Liver (tissue), 9 donors: Measurements from ENCODE around the gene ANXA3. TPM values are rescaled to one million over a fixed set of nuclear protein-coding genes. Genes with fewer than 3 reads are reported as not detected.

ENCODE experiments used
- DNase-seq: peaks from one replicate; pipeline ENCODE4 v3.0.0-alpha.2; 2017; ENCODE audit warnings: low spot score
- H3K27ac ChIP-seq, 2 donors: one replicate each; pipeline ENCODE4 v1.7.0; 2013; ENCODE audit warnings: inconsistent platforms in 2 of 2, low read length in 2 of 2, control low read depth in 1 of 2, low read depth in 1 of 2, mild to moderate bottlenecking in 1 of 2
- H3K27me3 ChIP-seq, 4 donors: one replicate each; pipeline versions ENCODE4 v1.6.1 to v1.7.0; 2013; ENCODE audit warnings: low read length in 3 of 4, inconsistent platforms in 1 of 4, mild to moderate bottlenecking in 1 of 4, moderate library complexity in 1 of 4; ENCODE audit not compliant: control insufficient read depth in 4 of 4, insufficient read depth in 4 of 4
- H3K36me3 ChIP-seq, 4 donors: one replicate each; pipeline versions ENCODE4 v1.6.1 to v1.7.0; 2013; ENCODE audit warnings: low read length in 3 of 4, mild to moderate bottlenecking in 3 of 4, low read depth in 1 of 4, moderate library complexity in 1 of 4; ENCODE audit not compliant: control insufficient read depth in 4 of 4, insufficient read depth in 3 of 4
- H3K4me1 ChIP-seq, 4 donors: one replicate each; pipeline versions ENCODE4 v1.6.1 to v1.7.0; 2013; ENCODE audit warnings: low read length in 3 of 4, mild to moderate bottlenecking in 3 of 4, moderate library complexity in 1 of 4; ENCODE audit not compliant: control insufficient read depth in 4 of 4, insufficient read depth in 4 of 4
- H3K4me3 ChIP-seq, 3 donors: one replicate each; pipeline versions ENCODE4 v1.6.1 to v1.7.0; 2013; ENCODE audit warnings: low read length in 3 of 3, control low read depth in 1 of 3, low read depth in 1 of 3, mild to moderate bottlenecking in 1 of 3
- H3K9ac ChIP-seq, 2 donors: one replicate each; pipeline ENCODE4 v1.7.0; 2013; ENCODE audit warnings: low read length in 2 of 2, mild to moderate bottlenecking in 2 of 2, moderate library complexity in 2 of 2, control low read depth in 1 of 2, low read depth in 1 of 2
- H3K9me3 ChIP-seq, 4 donors: one replicate each; pipeline versions ENCODE4 v1.6.1 to v1.7.0; 2013; ENCODE audit warnings: low read length in 3 of 4; ENCODE audit not compliant: control insufficient read depth in 4 of 4
- ATF3 ChIP-seq: IDR thresholded peaks from 2 replicates; pipeline ENCODE4 v1.6.1; 2016; ENCODE audit warnings: antibody characterized with exemption
- CTCF ChIP-seq: fragments of 150-350 bp; IDR thresholded peaks from 2 replicates; pipeline ENCODE4 v1.5.1; 2017; ENCODE audit warnings: improper control_type of control experiment, low read depth, low read length; ENCODE audit not compliant: missing input control
- EGR1 ChIP-seq, 2 donors: IDR thresholded peaks; 2 replicates each; pipeline ENCODE4 v1.6.1; 2016 to 2018; ENCODE audit warnings: antibody characterized with exemption in 2 of 2, low read depth in 2 of 2
- FOXA1 ChIP-seq: IDR thresholded peaks from 2 replicates; pipeline ENCODE4 v1.6.1; 2016; ENCODE audit warnings: antibody characterized with exemption
- FOXA2 ChIP-seq: IDR thresholded peaks from 2 replicates; pipeline ENCODE4 v1.6.1; 2016; ENCODE audit warnings: antibody characterized with exemption
- GABPA ChIP-seq, 2 donors: IDR thresholded peaks in 1 of 2; conservative IDR thresholded peaks in 1 of 2; 2 replicates each; pipeline ENCODE4 v1.6.1; 2016; ENCODE audit warnings: antibody characterized with exemption in 2 of 2, mild to moderate bottlenecking in 1 of 2, moderate library complexity in 1 of 2
- HNF4A ChIP-seq, 2 donors: conservative IDR thresholded peaks; 2 replicates each; pipeline ENCODE4 v1.6.1; 2016; ENCODE audit warnings: antibody characterized with exemption in 2 of 2, mild to moderate bottlenecking in 2 of 2
- HNF4G ChIP-seq: IDR thresholded peaks from 2 replicates; pipeline ENCODE4 v1.6.1; 2016; ENCODE audit warnings: antibody characterized with exemption
- JUND ChIP-seq, 2 donors: IDR thresholded peaks; 2 replicates each; pipeline ENCODE4 v1.6.1; 2016; ENCODE audit warnings: antibody characterized with exemption in 2 of 2
- MAX ChIP-seq: IDR thresholded peaks from 2 replicates; pipeline ENCODE4 v1.6.1; 2016; ENCODE audit warnings: antibody characterized with exemption
- NR2F2 ChIP-seq: IDR thresholded peaks from 2 replicates; pipeline ENCODE4 v1.6.1; 2016; ENCODE audit warnings: antibody characterized with exemption
- RAD21 ChIP-seq, 2 donors: IDR thresholded peaks; 2 replicates each; pipeline ENCODE4 v1.6.1; 2016; ENCODE audit warnings: antibody characterized with exemption in 2 of 2, mild to moderate bottlenecking in 2 of 2
- REST ChIP-seq: IDR thresholded peaks from 2 replicates; pipeline ENCODE4 v1.6.1; 2016; ENCODE audit warnings: antibody characterized with exemption, mild to moderate bottlenecking
- RXRA ChIP-seq, 2 donors: IDR thresholded peaks; 2 replicates each; pipeline ENCODE4 v1.6.1; 2017 to 2018; ENCODE audit warnings: antibody characterized with exemption in 2 of 2, mild to moderate bottlenecking in 1 of 2
- SP1 ChIP-seq: IDR thresholded peaks from 2 replicates; pipeline ENCODE4 v1.6.1; 2018; ENCODE audit warnings: antibody characterized with exemption, mild to moderate bottlenecking
- TAF1 ChIP-seq: conservative IDR thresholded peaks from 2 replicates; pipeline ENCODE4 v1.6.1; 2016; ENCODE audit warnings: antibody characterized with exemption, mild to moderate bottlenecking
- ZBTB33 ChIP-seq: IDR thresholded peaks from 2 replicates; pipeline ENCODE4 v1.6.1; 2016; ENCODE audit warnings: antibody characterized with exemption
- whole genome bisulfite sequencing: extraction: QIAGEN DNeasy Blood & Tissue Kit; methylation state at CpG from one replicate; pipeline ENCODE4 v1.1.7; 2013; 5-methylcytosine and 5-hydroxymethylcytosine counted together
- polyA plus RNA-seq, 2 donors: library from polyadenylated mRNA; stranded (reverse) in 1 of 2; unstranded in 1 of 2; fragments of 200-250 nt in 1 of 2; fragments of >200 nt in 1 of 2; fragmentation: Nextera tagmentation in 1 of 2; extraction: Ambion mirVana in 1 of 2; gene quantifications; one replicate each; pipeline versions ENCODE4 v1.2.1 to v1.2.3, GENCODE V29; 2013 to 2015
- total RNA-seq, 2 donors: library from RNA; depleted of rRNA; stranded (reverse); fragments of >200 nt; gene quantifications; one replicate each; pipeline ENCODE4 v1.2.3, GENCODE V29; 2014
- donor health status: healthy.
- donor health status: healthy.
- donor health status: healthy.
- donor health status: healthy.
- donor health status: healthy.

The ANXA3 gene
- total and polyA plus RNA-seq, 4 donors: 1.7 to 16.4 (median 3.4) TPM

- WGBS: 75% methylated on average over 1 of the region's 1 CpG
- Histone ChIP-seq H3K4me3 (no peak overlapping the region), H3K27ac (no peak overlapping the region), H3K9me3 (no peaks in the 10 kb centered on the region), H3K4me1 (no peaks in the 10 kb centered on the region), H3K9ac (no peak overlapping the region), H3K36me3 (no peaks in the 10 kb centered on the region), H3K27me3 (peaks cover 0 to 4% (median 0%) of the 10 kb centered on the region in 4 donors)
- DNase-seq: no peak
- no peak for TF ChIP-seq TAF1
- TF ChIP-seq ZBTB33: no peak
- no peak for TF ChIP-seq FOXA1
- no peak for TF ChIP-seq HNF4A (conservative IDR thresholded peaks at IDR 0.05)
- no peak for TF ChIP-seq HNF4G
- TF ChIP-seq CTCF: no peak
- TF ChIP-seq MAX: no peak
- no peak for TF ChIP-seq EGR1 (IDR thresholded peaks at IDR 0.05; ENCODE audit: low read depth in 2 of 2)
Observed at GRCh38 chr4:78532046-78532445, 19.5 kb upstream of the ANXA3 start.

- H3K27ac ChIP-seq: no peak overlapping the region
- H3K4me3 ChIP-seq: no peak overlapping the region
- 84% methylated on average over 5 of the region's 5 CpGs for WGBS
Observed at GRCh38 chr4:78533854-78534253, 17.7 kb upstream of the ANXA3 start.

More at GRCh38 chr4:78533854-78534253, 17.7 kb upstream of the ANXA3 start:
- Histone ChIP-seq H3K4me1 (no peaks in the 10 kb centered on the region), H3K27me3 (peaks cover 0 to 4% (median 0%) of the 10 kb centered on the region in 4 donors), H3K36me3 (no peaks in the 10 kb centered on the region), H3K9ac (no peak overlapping the region), H3K9me3 (no peaks in the 10 kb centered on the region)
- TF ChIP-seq ZBTB33 (no peak), TAF1 (no peak), MAX (no peak), ATF3 (no peak), SP1 (no peak), NR2F2 (no peak), REST (no peak), CTCF (no peak), FOXA1 (no peak), JUND (IDR thresholded peaks at IDR 0.05) (no peak), EGR1 (IDR thresholded peaks at IDR 0.05; ENCODE audit: low read depth in 2 of 2) (no peak), HNF4G (no peak), FOXA2 (no peak), GABPA (IDR thresholded peaks at IDR 0.05 in 1 of 2, conservative IDR thresholded peaks at IDR 0.05 in 1 of 2) (no peak), RAD21 (IDR thresholded peaks at IDR 0.05) (no peak), HNF4A (conservative IDR thresholded peaks at IDR 0.05) (no peak), RXRA (IDR thresholded peaks at IDR 0.05) (no peak)
- DNase-seq: no peak
